Measurements from ENCODE around the gene SPTBN5.

The SPTBN5 gene

DNA sequence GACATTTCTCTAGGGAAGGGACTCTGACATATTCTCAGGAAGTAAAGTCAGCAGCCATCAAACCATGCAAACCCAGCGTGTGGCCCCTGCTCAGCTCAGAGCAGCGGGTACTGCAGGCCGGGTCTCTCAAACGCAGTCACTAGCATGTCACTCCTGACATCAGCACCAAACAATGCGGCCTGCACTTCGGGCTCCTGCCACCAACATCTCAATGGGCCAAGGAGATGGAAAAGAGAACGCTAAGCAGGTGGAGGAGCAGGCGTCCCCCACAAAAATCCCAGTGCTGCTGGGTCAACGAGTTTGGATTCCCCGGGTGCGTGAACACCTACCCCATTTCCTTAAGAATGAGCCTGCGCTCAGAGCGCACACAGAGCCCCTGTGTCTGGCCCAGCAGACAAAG is 9.9 kb upstream of the SPTBN5 start:
- no peak for DNase-seq (ENCODE audit: low read depth in 2 of 2)

DNA sequence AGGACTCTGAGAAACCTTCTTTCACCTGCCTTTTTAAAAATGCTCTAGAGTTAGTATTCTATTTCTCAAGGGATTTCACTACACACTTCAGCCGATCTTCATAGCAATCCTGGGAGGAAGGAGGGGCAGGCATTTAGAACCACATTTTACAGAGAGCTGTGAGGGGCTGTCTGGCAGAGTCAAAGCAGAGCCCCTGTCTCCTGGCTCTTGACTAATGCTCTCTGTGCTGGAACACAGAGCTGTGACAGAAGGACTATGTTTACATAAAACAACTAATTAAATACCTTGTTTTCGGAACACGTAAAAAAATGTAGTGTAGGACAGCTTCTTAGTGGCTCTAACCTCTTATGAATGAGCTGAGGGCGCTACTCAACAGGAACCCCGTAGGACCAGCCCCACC is 7.6 kb upstream of the SPTBN5 start:
- no peak for DNase-seq (ENCODE audit: low read depth in 2 of 2)

DNA sequence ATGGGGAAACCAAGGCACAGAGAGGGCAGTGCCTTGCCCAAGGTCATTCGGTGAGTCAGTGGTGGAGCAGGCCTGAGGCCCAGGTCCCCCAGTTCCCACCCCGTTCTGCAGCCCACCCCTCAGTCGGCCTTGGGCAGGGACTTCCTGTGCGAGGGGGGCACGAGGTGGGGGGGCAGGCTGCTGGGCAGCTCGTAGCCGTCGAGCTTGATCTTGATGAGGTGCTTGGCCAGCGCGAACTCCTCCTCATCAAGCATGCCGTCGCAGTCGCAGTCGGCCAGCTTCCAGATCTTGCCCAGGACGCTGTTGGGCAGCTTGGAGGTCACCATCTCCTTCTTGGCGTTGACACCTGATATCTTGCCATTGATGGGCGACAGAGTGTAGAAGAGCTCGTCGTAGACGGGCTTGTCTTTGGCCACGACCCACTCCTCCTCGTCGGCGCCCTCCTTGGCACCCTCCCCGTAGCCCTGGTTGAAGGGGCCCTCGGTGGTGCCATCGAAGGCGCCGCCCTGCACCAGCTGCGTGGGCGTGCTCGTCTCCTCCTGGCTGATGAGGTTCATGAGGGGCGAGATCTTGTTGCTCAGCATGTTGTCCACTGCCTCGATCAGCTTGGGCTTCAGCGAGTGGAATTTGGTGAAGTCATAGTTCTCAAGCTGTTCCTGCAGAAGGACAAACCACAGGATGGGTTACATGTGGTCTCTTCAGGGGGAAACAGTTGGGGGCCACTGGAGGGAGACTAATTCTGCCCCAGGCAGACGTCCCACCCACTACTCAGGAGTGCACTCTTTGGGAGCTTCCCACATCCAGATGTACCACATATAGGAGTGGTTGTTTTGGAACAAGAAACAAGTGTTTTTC is 6.9 kb upstream of the SPTBN5 start:
- DNase-seq (ENCODE audit: low read depth in 2 of 2), result no peak

DNA sequence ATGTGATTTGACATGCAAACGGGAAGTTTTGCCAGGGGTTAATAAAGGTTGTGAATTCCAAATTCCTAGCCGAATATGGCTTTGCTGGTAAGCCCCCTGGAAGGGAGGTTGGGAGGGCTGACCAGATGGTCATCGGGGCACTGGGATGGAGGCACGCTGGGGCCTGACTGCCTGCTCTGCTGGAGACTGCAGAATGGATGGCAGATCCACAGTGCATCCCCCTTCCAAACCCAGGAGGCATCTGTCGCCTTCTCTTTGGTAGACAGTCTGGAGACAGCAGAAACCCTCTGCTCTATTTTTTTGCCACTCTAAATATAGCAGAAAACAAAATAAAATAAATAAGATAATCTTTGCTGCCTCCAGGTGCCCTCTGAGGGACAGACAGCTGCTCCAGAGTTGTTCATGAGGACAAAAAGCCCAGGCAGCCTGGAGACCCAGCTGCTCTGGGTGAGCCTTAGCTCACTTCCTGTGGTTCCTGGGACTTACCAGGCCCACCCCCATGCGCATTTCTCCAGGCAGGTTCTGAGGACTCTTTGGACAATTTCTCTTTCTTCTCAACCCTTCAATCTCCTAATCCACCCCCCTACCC is 6.1 kb upstream of the SPTBN5 start:
- DNase-seq (ENCODE audit: low read depth in 2 of 2), result no peak

DNA sequence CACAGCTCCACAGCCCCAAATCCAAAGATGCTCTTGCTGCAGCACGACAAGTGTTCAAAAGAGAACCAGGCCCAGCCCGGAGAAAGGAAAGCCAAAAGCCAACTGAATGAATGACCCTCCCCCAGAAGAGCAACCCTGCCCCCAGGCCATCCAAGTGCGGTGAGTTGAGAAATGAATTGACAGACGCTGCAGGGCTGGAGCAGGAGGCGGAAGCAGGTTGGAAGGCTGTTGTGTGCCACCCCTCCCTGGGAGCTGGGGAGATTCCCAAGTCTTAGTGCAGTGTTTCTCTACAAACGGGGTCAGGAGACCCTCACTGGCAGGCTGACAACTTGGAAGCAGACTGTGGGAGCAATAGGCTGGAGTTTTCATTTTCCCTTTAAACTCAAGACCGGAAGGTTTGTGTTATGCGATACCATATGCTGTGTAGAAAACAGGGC is 3.5 kb upstream of the SPTBN5 start:
- no peak for DNase-seq (ENCODE audit: low read depth in 2 of 2)

- DNase-seq (ENCODE audit: low read depth in 2 of 2), result no peak
Measured at GRCh38 chr15:41896566-41896965, 2.7 kb upstream of the SPTBN5 start.

GRCh38 chr15:41895957-41896356 is 2.1 kb upstream of the SPTBN5 start:
- no peak for DNase-seq (ENCODE audit: low read depth in 2 of 2)

DNA sequence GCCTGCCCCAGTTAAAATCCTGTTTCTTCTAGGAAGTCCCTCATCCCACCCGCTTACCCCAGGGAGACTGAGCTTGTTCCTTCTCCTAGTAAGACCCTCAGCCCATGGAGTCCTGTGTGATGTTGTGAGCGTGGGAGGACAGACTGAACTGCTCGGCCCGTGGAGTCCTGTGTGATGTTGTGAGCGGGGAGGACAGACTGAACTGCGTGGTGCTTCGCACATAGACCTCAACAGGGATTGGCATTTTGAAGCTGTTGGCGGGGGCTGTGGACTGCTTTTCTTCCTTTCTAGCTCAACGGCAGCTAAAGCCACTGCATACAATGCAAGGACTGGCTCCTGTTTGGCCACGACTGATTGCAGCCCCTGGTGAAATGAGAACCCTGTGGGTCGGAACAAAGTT is 1.6 kb upstream of the SPTBN5 start:
- DNase-seq (ENCODE audit: low read depth in 2 of 2), result no peak

GRCh38 chr15:41894791-41895463 is 1.1 kb upstream of the SPTBN5 start:
- peak; percentile 49 for DNase-seq (ENCODE audit: low read depth in 2 of 2)

- no peak for DNase-seq (ENCODE audit: low read depth in 2 of 2)
Measured at GRCh38 chr15:41894251-41894790, 468 bp upstream of the SPTBN5 start.

- DNase-seq (ENCODE audit: low read depth in 2 of 2), result no peak
Measured at GRCh38 chr15:41892621-41893421, 1.0 kb downstream of the SPTBN5 start.

DNA sequence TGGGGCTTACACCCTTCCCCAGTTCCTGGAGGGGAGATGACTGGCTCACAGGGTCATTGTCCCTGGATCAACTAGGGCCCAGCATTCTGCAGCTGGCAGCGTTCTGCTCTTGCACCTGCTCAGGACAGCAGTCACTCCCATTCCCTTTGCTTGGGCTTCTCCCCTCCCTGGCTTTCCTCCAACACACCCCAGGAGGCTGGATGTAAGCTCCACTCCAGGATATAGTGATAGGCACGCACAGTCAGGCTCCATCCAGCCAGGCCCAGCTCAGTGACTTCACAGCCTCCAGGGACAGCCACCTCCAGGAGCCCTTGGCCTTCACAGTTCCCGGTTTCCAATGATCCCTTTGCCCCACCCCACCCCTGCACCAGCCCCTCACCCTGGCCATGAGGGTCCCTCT is 1.9 kb downstream of the SPTBN5 start:
- no peak for DNase-seq (ENCODE audit: low read depth in 2 of 2)

DNA sequence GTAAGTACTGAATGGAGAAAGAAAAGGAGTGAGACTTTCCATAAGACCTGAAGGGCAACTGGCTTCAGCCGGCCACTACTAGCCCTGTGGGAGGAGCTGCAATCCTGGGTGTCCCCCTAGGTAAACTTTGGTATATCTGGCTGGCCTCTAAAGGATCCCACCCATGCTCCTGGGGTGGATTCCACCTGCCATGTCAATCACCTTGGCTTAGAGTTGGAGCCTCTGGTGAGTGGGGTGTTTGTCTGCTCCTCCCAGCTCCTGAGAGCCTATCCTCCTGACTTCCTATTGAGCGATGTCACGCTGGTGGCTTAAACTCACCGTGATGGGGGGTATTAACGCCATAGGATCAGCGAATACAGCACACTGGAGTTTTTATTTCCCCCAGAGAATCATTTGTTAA is 2.6 kb downstream of the SPTBN5 start:
- no peak for DNase-seq (ENCODE audit: low read depth in 2 of 2)

DNA sequence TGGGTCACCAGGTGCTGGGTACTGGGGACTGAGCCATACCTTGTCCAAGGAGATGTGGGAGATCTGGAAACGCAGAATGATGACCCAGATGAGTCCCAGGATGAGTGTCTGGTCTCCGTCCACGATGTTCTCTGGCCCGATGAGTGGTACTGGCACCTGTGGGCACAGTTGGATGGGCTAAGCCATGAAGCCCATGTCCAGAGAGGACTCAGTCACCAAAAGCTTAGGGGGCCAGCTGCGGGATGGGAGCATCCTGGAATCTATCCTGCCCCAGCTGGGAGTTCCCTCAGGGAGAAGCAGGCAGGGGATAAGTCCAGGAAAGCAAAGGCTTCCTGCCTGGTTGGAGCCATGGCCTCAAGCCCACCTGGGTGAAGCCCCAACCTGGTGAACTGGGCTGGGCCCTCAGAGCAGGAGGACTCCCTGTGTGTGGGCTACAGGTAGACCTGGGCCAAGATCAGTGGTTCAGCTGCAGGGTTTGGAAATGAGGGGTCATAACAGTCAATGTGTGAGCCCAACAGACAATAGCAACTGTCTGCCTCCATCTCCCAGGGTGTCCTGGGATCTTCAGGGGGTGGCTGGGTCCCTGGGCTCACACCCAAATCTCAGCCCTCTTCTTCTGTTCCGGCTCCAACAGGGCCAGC is 3.7 kb downstream of the SPTBN5 start:
- no peak for DNase-seq (ENCODE audit: low read depth in 2 of 2)

DNA sequence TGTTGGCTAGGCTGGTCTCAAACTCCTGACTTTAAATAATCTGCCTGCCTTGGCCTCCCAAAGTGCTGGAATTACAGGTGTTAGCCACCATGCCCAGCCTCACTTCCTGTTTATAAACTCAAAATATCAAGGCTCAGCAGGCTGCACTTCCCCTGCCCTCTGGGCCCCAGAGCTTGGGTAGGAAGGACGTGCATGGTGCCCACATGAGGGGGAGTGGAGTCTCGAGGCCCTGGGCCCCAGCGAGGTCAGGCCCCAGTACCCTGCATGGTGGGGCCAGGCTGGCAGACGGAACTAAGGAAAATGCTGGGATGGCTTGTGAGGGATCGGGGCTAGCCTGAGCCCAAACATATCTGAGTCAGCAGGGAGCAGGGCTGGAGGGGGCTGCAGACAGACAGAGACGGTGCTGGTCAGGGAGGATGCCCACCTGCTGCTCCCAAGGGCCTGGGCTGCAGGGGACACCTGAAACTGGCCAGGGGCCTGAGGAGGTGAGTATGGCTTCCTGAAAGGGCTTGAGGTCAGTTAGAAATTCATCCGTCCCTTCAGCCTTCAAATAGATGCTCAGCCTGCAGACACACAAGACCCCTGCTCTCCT is 5.1 kb downstream of the SPTBN5 start:
- DNase-seq (ENCODE audit: low read depth in 2 of 2), result no peak

DNA sequence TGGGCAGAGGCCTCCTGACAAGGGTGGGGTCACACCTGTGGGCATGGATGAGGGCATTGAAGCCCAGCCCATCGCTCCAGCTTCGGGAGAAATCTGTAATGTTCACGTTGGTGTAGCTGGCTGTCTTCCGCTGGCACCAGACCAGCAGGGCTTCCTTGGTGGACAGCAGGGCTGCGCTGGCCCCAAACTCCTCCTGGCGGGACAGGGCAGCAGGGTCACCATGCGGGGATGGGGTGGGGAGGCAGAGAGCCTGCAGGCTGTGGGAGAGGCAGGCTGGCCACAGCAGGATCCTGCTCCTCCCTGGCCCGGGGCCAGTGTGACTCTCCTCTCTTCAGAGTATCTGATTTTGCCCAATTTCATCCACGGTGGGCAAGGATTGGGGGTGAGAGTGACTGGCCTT is 6.0 kb downstream of the SPTBN5 start:
- DNase-seq (ENCODE audit: low read depth in 2 of 2), result no peak

DNA sequence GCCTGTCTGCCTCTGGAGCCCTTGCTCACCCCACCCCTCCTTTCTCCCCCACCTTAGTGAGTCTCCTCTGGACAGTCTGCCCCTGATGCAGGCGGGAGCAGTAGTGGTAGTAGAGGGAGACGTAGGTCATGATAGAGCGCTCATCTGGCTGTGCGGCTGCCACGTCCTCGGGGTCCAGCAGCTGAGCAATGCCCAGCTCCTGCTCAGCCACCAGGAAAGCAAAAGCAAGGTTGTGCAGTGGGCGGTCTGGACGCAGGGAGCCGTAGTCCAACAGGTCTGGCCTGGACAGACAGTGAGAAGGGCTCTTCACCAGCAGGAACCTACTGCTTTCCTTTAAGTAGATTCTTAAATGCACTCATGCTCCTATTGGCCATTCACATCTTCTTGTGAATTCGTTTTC is 6.7 kb downstream of the SPTBN5 start:
- no peak for DNase-seq (ENCODE audit: low read depth in 2 of 2)

- DNase-seq (ENCODE audit: low read depth in 2 of 2), result no peak
Measured at GRCh38 chr15:41886741-41887140, 7.1 kb downstream of the SPTBN5 start.

- no peak for DNase-seq (ENCODE audit: low read depth in 2 of 2)
Measured at GRCh38 chr15:41885841-41886240, 8.0 kb downstream of the SPTBN5 start.

- no peak for DNase-seq (ENCODE audit: low read depth in 2 of 2)
Measured at GRCh38 chr15:41885321-41885720, 8.5 kb downstream of the SPTBN5 start.

DNA sequence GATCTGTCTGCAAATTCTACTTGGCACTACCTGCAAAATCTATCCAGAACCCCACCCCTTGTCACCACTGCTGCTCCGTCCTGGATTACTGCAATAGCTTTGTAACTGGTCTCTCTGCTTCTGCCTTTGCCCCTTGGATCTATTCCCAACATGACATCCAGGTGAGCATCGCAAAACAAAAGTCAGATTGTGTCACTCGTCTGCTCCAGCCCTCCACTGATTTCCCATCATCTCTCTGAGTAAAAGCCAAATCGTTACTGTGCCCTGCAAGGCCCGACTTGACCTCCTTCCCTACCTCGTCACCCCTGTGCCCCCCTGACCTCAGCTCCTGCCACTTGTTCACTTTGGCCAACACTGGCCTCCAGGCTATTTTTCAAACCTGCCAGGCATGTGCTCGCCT is 9.4 kb downstream of the SPTBN5 start:
- no peak for DNase-seq (ENCODE audit: low read depth in 2 of 2)
